GM11168 (cell line): ENCODE measurements around the gene PRXL2A.
"Not testable (repeated sequence)": the region's sequence is repeated elsewhere in the genome, so short reads cannot be mapped to it uniquely, and the experiment has no call there.

Source experiments
- in situ Hi-C: fragments of 300-500 bp; cut with MboI; formaldehyde crosslinking; loops from one replicate; pipeline ENCODE4 v1.12.0; 2022; ENCODE audit warnings: low sequenced_read_pairs; ENCODE audit not compliant: unreplicated experiment

The PRXL2A gene

GRCh38 chr10:80410578-80411145, 2.3 kb downstream of the PRXL2A start:
- in situ Hi-C loops = no loop called here

GRCh38 chr10:80411267-80411668, 2.9 kb downstream of the PRXL2A start:
- in situ Hi-C loops = no loop called here

GRCh38 chr10:80411681-80412220, 3.4 kb downstream of the PRXL2A start:
- in situ Hi-C loops = no loop called here

DNA sequence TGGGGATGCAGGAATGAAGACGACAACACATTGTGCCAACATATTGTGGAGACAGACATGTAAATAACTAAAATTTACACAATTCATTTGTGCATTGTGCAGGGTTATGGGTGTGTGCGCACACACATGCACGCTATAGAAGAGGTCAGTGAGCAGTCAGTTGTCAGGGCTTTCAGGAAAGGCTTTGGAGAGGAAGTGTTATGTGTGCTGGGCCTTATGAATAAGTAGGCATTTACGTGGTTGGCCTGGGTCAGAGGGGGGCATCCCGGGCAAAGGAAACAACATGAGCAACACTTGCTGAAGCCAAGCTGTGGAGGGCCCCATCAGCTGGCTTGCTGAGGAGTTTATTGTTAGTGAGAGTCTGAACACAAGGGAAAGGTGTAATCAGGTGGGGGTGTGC, 4.1 kb downstream of the PRXL2A start:
- in situ Hi-C loops = no loop called here

GRCh38 chr10:80413271-80413996, 5.1 kb downstream of the PRXL2A start:
- in situ Hi-C loops = no loop called here

DNA sequence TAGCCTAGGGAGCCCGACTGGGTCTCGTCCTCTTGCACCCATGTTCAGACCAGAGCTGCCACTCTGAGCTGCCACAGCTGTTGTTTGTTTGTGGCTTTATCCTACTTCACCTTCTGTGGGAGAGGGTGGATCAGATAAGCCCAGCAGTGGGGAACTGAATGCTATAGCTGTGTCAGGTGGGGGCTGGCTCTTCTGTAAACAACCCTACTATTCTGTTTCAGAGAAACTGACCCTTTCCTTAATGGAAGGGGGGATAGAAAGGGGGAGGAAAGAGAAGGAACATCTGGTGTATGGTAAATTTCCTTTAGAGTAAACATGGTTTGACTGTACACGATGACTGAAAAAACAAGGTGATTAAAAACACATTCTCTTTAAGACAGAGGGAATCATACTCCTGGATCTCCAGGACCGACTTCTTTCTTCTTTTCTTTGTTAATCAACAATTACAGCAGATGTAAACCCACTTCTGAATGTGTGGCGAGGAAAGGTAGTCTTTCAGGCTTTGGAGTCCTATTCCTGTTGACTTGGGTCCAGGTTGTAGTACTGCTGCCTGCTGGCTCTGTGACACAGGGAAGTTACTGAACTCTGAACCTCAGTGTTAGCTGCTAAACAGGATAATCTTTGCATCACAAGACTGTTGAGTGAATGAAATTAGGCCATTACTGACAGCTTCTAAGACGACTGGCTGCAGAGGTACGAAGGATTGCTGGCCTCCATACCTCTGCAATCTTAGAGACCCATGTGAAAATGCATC, 6.0 kb downstream of the PRXL2A start:
- in situ Hi-C loops = no loop called here

DNA sequence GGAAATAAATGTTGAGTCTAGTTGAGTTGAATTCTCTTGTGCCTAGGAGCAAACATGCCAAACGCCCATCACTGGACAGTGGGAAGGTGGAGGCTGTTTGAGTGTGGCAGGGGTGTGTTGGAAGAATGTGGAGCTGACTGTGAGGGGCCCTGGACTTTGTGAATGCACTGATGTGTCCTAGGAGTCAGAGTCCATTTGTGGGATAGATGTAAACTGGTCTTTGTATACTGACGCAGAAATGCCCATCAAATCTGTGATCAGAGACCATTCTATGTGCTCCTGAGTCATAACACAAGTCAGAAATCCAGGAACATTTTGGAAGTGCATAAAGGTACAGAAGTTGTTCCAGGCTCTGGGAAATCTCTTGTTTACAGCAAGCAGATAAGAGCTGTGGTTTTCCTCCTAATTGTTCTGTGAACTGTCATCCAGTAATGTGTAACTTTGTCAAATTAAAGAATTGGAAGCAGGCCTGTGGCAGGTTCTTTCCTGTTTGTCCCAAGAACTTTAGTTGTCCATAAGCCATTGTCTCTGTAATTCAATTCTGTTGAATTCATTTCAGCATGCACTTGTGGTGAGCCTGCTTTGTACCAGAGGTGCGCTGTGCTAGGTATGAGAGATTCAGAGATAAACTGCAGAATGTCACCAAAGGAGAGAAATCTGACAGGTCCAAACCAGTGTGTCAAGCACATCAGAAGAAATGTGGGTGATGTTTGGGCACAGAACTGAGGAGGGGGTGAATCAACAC, 7.6 kb downstream of the PRXL2A start:
- in situ Hi-C loops = no loop called here

GRCh38 chr10:80416479-80417098, 8.2 kb downstream of the PRXL2A start:
- in situ Hi-C loops = no loop called here

DNA sequence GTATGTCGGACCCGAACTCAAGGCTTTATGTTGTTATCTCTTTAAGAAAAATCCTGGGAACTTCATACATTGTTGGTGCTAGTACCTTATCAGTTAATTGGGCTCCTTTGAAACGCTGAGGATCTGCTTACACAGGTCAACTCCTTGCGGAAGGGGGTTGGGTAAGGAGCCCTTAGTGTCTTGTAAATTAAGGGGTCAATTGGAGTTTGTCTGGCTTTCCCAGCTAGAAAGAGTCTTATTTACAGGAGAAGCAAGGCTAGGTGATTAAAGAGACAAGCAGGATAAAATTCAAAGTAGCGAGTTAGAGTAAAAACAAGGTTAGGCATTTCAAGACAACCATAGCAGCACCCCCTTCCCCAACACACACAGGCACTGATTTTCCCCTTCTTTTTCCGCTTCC, 8.9 kb downstream of the PRXL2A start:
- in situ Hi-C loops = not testable (repeated sequence)

GRCh38 chr10:80421050-80421706, 12.8 kb downstream of the PRXL2A start:
- in situ Hi-C loops = no loop called here

DNA sequence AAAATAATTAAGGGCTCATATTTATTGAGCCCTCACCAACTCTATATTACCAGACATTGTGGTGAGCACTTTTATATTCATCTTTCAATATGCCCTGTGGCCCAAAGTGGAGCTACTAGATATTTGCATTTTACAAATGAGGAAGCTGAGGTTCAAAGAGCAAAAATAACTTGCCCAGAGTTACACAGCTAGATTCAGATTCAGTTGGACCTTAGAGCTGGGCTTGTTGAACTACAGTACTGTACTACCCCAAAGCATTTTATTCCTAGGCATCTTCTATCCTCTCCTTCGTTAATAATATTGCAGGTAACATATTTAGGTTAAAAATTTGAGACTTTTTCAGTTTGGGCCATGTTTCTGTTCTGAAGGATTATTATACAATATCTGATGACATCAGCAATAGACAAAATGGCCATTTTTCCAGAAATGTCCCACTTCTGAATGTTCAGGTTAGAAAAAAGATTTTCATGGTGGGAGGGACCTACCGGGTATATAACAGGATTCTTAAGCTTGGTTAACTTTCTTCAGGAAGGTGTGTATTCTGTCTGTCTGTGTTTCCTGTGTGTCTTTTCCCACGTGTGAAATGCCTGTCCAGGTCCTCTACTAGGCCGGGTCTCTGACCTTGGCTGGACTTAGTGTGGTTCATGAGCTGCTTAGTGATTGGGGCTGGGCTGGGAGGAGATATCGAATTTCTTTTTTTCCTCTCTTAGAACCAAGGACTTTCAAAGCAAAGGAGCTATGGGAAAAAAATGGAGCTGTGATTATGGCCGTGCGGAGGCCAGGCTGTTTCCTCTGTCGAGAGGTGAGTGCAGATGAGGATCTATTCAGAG, 13.6 kb downstream of the PRXL2A start:
- in situ Hi-C loops = no loop called here

GRCh38 chr10:80425901-80426300, 17.6 kb downstream of the PRXL2A start:
- in situ Hi-C loops = no loop called here

- in situ Hi-C loops = no loop called here
These were observed 19.2 kb downstream of the PRXL2A start for GRCh38 chr10:80427541-80427940.

GRCh38 chr10:80429521-80429973, 21.2 kb downstream of the PRXL2A start:
- in situ Hi-C loops = no loop called here

DNA sequence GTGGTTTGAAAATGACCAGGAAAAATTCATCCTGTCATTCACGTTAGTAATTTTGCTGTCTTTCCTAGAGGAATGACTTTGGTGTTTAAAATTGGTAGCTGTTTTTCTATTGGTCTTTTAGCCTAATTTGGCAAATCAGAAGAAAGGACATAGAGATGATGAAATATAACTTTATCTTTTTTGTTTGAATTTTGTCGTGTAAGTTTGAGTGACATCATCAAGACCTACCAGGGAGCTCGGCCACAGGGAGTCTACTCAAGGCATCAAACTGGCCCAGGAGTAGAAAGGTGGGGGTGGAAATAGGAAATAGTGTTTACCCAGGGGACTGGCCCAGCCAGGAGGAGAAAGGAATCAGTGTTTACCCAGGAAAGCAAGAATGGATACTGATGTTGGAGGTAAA, 24.8 kb downstream of the PRXL2A start:
- in situ Hi-C loops = no loop called here

- in situ Hi-C loops = no loop called here
These were observed 28.2 kb downstream of the PRXL2A start for GRCh38 chr10:80436446-80437098.

GRCh38 chr10:80437227-80437626, 28.9 kb downstream of the PRXL2A start:
- in situ Hi-C loops = no loop called here

GRCh38 chr10:80441831-80442230, 33.5 kb downstream of the PRXL2A start:
- in situ Hi-C loops = no loop called here
